Measurements from ENCODE around the gene LARP4.

Gene LARP4

GRCh38 chr12:50528800-50529199, 128.1 kb downstream of the LARP4 start:
- no peak overlapping the region for H3K4me2 ChIP-seq (ENCODE audit: low read length)
- H3K4me1 ChIP-seq (ENCODE audit: low read length), result peaks cover 28% of the 10 kb centered on the region
- no peak overlapping the region for H3K27ac ChIP-seq (ENCODE audit: low read length)
- no peak overlapping the region for H3K4me3 ChIP-seq (ENCODE audit: low read length)
- H3K9me3 ChIP-seq (ENCODE audit: insufficient read depth, low read length), result no peaks in the 10 kb centered on the region
- H3K9ac ChIP-seq (ENCODE audit: low read length), result no peak overlapping the region
- no peaks in the 10 kb centered on the region for H3K27me3 ChIP-seq (ENCODE audit: low read depth, low read length)
- no peak for TF ChIP-seq CTCF (IDR thresholded peaks at IDR 0.05; ENCODE audit: low read depth, low read length)
- TF ChIP-seq EZH2phosphoT487 (IDR thresholded peaks at IDR 0.05; ENCODE audit: low read depth), result no peak
- no peaks in the 10 kb centered on the region; the same call in 1 of the 2 replicates for H4K20me1 ChIP-seq (ENCODE audit: insufficient read depth, low read length)
- peaks cover 11% of the 10 kb centered on the region; the same call in 1 of the 2 replicates for H3K79me2 ChIP-seq (ENCODE audit: low read length)
- peaks cover 9% of the 10 kb centered on the region for H3K36me3 ChIP-seq (replicated peaks; ENCODE audit: low read depth, low read length)
- H2AFZ ChIP-seq (ENCODE audit: low read depth, low read length), result no peak overlapping the region

- H3K79me2 ChIP-seq (ENCODE audit: low read length), result peaks cover 11% of the 10 kb centered on the region; the same call in 1 of the 2 replicates
- H3K36me3 ChIP-seq (replicated peaks; ENCODE audit: low read depth, low read length), result peaks cover 11% of the 10 kb centered on the region
- H3K27me3 ChIP-seq (ENCODE audit: low read depth, low read length), result no peaks in the 10 kb centered on the region
- TF ChIP-seq CTCF (IDR thresholded peaks at IDR 0.05; ENCODE audit: low read depth, low read length), result no peak
- no peak for TF ChIP-seq EZH2phosphoT487 (IDR thresholded peaks at IDR 0.05; ENCODE audit: low read depth)
- H3K27ac ChIP-seq (ENCODE audit: low read length), result no peak overlapping the region
- no peaks in the 10 kb centered on the region; the same call in 1 of the 2 replicates for H4K20me1 ChIP-seq (ENCODE audit: insufficient read depth, low read length)
- peaks cover 28% of the 10 kb centered on the region for H3K4me1 ChIP-seq (ENCODE audit: low read length)
- no peak overlapping the region for H3K4me2 ChIP-seq (ENCODE audit: low read length)
- no peak overlapping the region for H2AFZ ChIP-seq (ENCODE audit: low read depth, low read length)
- H3K4me3 ChIP-seq (ENCODE audit: low read length), result no peak overlapping the region
- no peak overlapping the region for H3K9ac ChIP-seq (ENCODE audit: low read length)
- H3K9me3 ChIP-seq (ENCODE audit: insufficient read depth, low read length), result no peaks in the 10 kb centered on the region
Observed at GRCh38 chr12:50529345-50529744, 128.7 kb downstream of the LARP4 start.
